Measurements from ENCODE around the gene KRT2.

DNA sequence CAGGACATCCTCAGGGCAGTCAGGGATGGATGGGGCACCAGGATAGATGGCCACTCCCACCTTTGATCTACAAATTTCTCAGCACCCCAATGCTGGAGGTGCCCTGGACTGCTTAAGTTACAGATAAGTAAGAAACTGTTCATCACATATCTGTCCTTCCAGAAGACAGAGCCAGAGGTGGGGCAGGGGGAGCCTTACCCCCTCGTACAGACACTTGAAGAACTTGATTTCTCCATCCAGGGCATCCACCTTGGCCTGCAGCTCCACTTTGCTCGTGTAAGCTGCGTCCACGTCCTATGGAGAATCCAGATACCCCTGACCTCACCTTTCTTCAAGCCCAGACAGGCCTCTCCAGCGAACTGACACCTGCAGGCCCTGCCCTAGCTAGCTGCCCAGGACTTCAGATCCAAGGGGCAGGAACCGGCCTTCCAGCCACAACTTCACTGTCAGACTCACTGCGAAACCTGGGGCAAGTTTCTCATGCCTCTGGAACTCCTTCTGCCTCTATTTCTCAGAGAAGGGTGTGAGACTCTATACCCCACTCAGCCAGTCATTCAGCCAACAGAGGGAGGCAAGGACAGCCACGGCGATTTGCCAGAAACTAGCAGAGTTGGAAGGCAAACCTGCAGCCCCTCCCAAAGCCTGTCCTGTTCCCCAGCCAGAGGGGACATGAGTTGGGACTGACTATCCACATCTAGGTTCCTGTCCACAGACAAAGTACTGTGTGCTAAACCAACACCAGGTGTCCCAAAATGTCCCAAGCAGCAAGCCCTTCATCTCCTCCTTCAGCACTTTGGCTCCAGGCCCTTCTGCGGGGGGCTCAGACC, 37.4 kb downstream of the KRT2 start:
- TF ChIP-seq POLR2A (IDR thresholded peaks at IDR 0.05; ENCODE audit: control extremely low read depth in 1 of 2, low read depth in 2 of 2, low read length in 2 of 2) (no peak), CTCF (IDR thresholded peaks at IDR 0.05; ENCODE audit: control extremely low read depth in 1 of 3, insufficient read depth in 1 of 3, low read depth in 1 of 3, low read length in 3 of 3) (no peak), ATF3 (IDR thresholded peaks at IDR 0.05; ENCODE audit: insufficient read depth, low read depth, low read length) (no peak), CREB1 (IDR thresholded peaks at IDR 0.05) (no peak), SIX5 (IDR thresholded peaks at IDR 0.05; ENCODE audit: low read depth, low read length) (no peak), MAFK (IDR thresholded peaks at IDR 0.05; ENCODE audit: low read depth, low read length) (no peak), RAD21 (IDR thresholded peaks at IDR 0.05 in 1 of 2, conservative IDR thresholded peaks at IDR 0.05 in 1 of 2; ENCODE audit: low read depth in 2 of 2, low read length in 2 of 2) (no peak), BRCA1 (IDR thresholded peaks at IDR 0.05; ENCODE audit: low read depth, low read length) (no peak), CHD2 (IDR thresholded peaks at IDR 0.05; ENCODE audit: low read length) (no peak), SRF (IDR thresholded peaks at IDR 0.05; ENCODE audit: low read depth, low read length) (no peak), TEAD4 (IDR thresholded peaks at IDR 0.05; ENCODE audit: low read depth, low read length) (no peak), SIRT6 (IDR thresholded peaks at IDR 0.05; ENCODE audit: low read length) (no peak)
- TF ChIP-seq, protein P1, sequence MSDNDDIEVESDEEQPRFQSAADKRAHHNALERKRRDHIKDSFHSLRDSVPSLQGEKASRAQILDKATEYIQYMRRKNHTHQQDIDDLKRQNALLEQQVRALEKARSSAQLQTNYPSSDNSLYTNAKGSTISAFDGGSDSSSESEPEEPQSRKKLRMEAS (IDR thresholded peaks at IDR 0.05) = no peak
